ENCODE data around the gene FBXO8. TPM values are rescaled to one million over a fixed set of nuclear protein-coding genes. Genes with fewer than 3 reads are reported as not detected.
A peak's percentile ranks its signal among the peaks of the same experiment; 100 is the strongest.

FBXO8 gene
- 8.2 and 12.9 TPM in 2 replicates for total RNA-seq (2014; rRNA removed)
- Bru-seq, nascent RNA: percentile 64 among the genes with signal in this experiment
- percentile 47 among the genes with signal in this experiment for BruChase-seq, experiment 1, labeled RNA remaining after a 6-hour chase
- BruChase-seq, experiment 2, labeled RNA remaining after a 2-hour chase: percentile 52 among the genes with signal in this experiment
- long read RNA-seq, transcript FBXO8-201 (6 exons, 2,577 nt): major isoform, 7 of 9 reads
- long read RNA-seq, partial matches to known transcripts: 0 of 9 reads
- long read RNA-seq, other reads (novel, unspliced or antisense): 2 of 9 reads

GRCh38 chr4:174283507-174284471 lies at the start of gene FBXO8, which contains the start of gene CEP44:
FBXO8 (minus strand) TSS chr4:174283667; CDS start chr4:174263092, 20,575 bp downstream.
CEP44 (plus strand) TSS chr4:174283911; CDS start chr4:174299122, 15,211 bp downstream.
- H3K36me3 ChIP-seq (ENCODE audit: low read depth, low read length): 0 out of 2 replicates have a peak, but pooled peaks cover 5% of the 10 kb centered on the region
- H3K4me1 ChIP-seq (ENCODE audit: insufficient read depth, low read length): peaks cover 16% of the 10 kb centered on the region; the same call in 1 of the 2 replicates
- H3K9ac ChIP-seq (ENCODE audit: low read length): peak within 1 kb of the TSS; percentile 95
- TF ChIP-seq EZH2phosphoT487 (IDR thresholded peaks at IDR 0.05; ENCODE audit: borderline replicate concordance, low read length): no peak
- TF ChIP-seq CTCF (conservative IDR thresholded peaks at IDR 0.05; ENCODE audit: low read depth, low read length): no peak
- TF ChIP-seq EZH2 (IDR thresholded peaks at IDR 0.05; ENCODE audit: low read length, unreplicated experiment): no peak
- no peaks in the 10 kb centered on the region for H3F3A ChIP-seq (ENCODE audit: low read length, unreplicated experiment)
- no peaks in the 10 kb centered on the region for H3K27me3 ChIP-seq (ENCODE audit: low read length)
- H3K4me2 ChIP-seq (ENCODE audit: low read length): peak within 1 kb of the TSS; percentile 93
- ChIA-PET POLR2A (ENCODE audit: unreplicated experiment) (interaction anchor here (0.6 kb wide), 1 partner anchor 75 kb away, joined by 3 read pairs; no protein-coding TSS in a partner anchor), CTCF (interaction anchor here (0.5 kb wide), 1 partner anchor 238 kb away, joined by 3 read pairs; no protein-coding TSS in a partner anchor)
- intact Hi-C loops (cut with micrococcal nuclease): no loop called here
- H3K79me2 ChIP-seq (ENCODE audit: low read length): peaks cover 71% of the 10 kb centered on the region
- H3K27ac ChIP-seq (ENCODE audit: low read length): peak within 1 kb of the TSS; percentile 92
- DNase-seq: peak; percentile 67
- no peaks in the 10 kb centered on the region for H3K9me2 ChIP-seq (replicated peaks; ENCODE audit: low read length)
- H4K20me1 ChIP-seq (ENCODE audit: low read length): no peaks in the 10 kb centered on the region
- peak within 1 kb of the TSS; percentile 92 for H3K4me3 ChIP-seq (ENCODE audit: low read length)
- H2AFZ ChIP-seq (ENCODE audit: low read length): peak within 1 kb of the TSS; percentile 98
- ATAC-seq: peak; percentile 72
- TSS peak; percentile 41 for BruUV-seq (replicated peaks)
- H3K9me3 ChIP-seq (ENCODE audit: low read length): no peaks in the 10 kb centered on the region

- intact Hi-C loops (cut with micrococcal nuclease): no loop called here
- Histone ChIP-seq H3K4me2 (ENCODE audit: low read length) (no peak overlapping the region), H3K4me1 (ENCODE audit: insufficient read depth, low read length) (peaks cover 14% of the 10 kb centered on the region), H3K9ac (ENCODE audit: low read length) (no peak overlapping the region), H3K79me2 (ENCODE audit: low read length) (no peaks in the 10 kb centered on the region), H3K4me3 (ENCODE audit: low read length) (no peak overlapping the region), H3K9me3 (ENCODE audit: low read length) (no peaks in the 10 kb centered on the region), H3K9me2 (replicated peaks; ENCODE audit: low read length) (no peaks in the 10 kb centered on the region), H3K27me3 (ENCODE audit: low read length) (no peaks in the 10 kb centered on the region), H4K20me1 (ENCODE audit: low read length) (no peaks in the 10 kb centered on the region), H3F3A (ENCODE audit: low read length, unreplicated experiment) (no peaks in the 10 kb centered on the region), H3K36me3 (ENCODE audit: low read depth, low read length) (no peaks in the 10 kb centered on the region), H2AFZ (ENCODE audit: low read length) (no peak overlapping the region), H3K27ac (ENCODE audit: low read length) (no peak overlapping the region)
- TF ChIP-seq CTCF (conservative IDR thresholded peaks at IDR 0.05; ENCODE audit: low read depth, low read length): no peak
- no peak for TF ChIP-seq EZH2phosphoT487 (IDR thresholded peaks at IDR 0.05; ENCODE audit: borderline replicate concordance, low read length)
- TF ChIP-seq EZH2 (IDR thresholded peaks at IDR 0.05; ENCODE audit: low read length, unreplicated experiment): no peak
- BruUV-seq (replicated peaks): no TSS peak
- DNase-seq: peak; percentile 66
- CTCF ChIA-PET: no interaction called here
- no peak for ATAC-seq
- POLR2A ChIA-PET (ENCODE audit: unreplicated experiment): no interaction called here
Measured at GRCh38 chr4:174332741-174333493, 49.5 kb upstream of the FBXO8 start.

All from PC-3 (cell line).